Measurements from ENCODE around the gene SLC17A3.
A peak's percentile ranks its signal among the peaks of the same experiment; 100 is the strongest.

The SLC17A3 gene

GRCh38 chr6:25889877-25890853 lies 16.1 kb upstream of the SLC17A3 start:
- DNase-seq: peak in 1 of 2 donors; percentile 35

DNA sequence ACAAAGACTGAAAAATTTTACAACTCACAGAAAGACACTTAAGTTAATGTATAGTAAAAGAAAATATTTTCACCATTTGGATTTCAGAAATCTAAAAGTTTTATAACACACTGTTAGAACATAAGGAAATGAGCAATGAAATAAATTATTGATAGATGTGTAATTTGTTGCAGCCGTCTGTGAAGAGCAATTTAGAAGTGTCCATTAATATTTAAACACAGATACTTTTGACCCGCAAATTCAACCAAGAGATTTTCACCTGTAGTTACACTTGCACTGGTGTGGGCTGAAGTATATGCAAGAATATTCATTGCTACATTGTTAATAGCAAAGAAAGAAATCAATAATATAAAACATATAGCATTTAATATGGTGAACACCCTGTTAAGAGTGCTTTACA lies 14.6 kb upstream of the SLC17A3 start:
- no peak for DNase-seq

GRCh38 chr6:25886066-25886465 lies 12.0 kb upstream of the SLC17A3 start:
- DNase-seq: no peak

GRCh38 chr6:25883991-25884390 lies 9.9 kb upstream of the SLC17A3 start:
- DNase-seq: no peak

GRCh38 chr6:25883536-25883935 lies 9.5 kb upstream of the SLC17A3 start:
- DNase-seq: no peak

DNA sequence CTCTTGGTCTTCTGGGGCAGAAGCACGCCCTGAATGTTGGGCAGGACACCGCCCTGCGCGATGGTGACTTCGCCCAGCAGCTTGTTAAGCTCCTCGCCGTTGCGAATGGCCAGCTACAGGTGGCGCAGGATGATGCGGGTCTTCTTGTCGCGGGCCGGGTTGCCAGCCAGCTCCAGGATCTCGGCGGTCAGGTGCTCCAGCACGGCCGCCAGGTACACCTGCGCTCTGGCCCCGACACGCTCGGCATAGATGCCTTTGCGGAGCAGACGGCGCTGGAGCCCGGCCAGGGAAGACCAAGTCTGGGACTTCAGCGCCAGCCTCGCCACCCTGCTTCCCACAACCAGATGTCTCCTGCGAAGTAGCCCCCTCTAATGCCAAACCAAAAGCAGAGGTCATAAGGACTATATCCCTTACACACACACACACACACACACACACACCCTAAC lies 8.0 kb upstream of the SLC17A3 start:
- peak; percentile 30 to 71 for DNase-seq

- DNase-seq: no peak
Observed at GRCh38 chr6:25880601-25881000, 6.6 kb upstream of the SLC17A3 start.

DNA sequence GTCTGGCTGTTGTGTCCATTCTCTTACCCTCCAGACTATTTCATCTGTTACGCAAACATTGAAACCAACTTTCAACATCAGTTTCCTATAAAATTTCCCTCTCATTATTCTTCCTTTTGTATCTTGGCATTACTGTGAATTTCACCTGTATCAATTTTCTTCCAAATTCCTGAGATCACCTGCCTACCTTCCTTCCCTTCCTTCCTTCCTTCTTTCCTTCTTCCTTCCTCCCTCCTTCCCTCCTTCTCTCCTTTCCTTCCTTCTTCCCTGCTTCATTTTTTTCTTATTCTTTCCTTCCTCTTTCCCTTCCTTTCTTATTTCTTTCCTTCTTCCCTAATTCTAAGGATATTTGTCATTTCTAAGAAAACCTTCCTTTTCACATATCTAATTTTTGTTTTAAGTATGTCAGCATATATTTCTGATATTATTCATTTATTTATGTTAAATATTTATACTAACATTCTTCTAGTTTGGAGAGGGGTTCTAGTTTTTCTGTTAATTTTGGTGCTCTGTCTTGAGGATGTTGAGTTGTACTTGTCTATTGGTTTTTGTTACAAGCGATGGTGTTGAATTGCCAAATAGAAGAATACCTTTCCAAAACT lies 4.8 kb upstream of the SLC17A3 start:
- DNase-seq: no peak

DNA sequence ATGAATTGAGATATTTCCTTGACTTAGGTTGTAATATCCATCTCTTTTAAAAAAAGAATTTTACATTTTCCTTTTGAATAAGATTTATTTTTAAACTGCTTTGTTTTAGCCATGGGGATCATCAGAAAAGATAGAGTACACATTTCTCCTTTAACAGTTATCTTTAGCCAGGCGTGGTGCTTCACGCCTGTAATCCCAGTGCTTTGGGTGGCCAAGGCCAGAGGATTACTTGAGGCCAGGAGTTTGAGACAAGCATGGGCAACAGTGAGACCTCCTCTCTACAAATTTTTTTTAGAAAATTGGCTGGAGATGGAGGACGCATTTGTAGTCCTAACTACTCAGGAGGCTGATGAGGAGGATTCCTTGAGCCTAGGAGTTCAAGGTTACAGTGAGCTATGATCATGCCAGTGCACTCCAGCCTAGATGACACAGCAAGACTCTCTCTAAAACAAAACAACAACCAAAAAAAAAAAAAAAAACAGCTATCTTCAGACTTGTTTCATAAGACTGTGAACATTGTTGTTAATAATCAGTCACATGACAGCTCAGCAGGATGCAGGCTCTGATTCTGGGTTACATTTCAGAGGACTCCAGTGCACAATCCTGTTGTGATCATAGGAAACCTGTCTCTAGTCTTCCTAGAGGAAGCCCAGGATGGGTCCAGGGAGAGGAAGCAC lies 2.0 kb upstream of the SLC17A3 start:
- DNase-seq: no peak

GRCh38 chr6:25875563-25875905 lies 1.5 kb upstream of the SLC17A3 start:
- no peak for DNase-seq

- DNase-seq: peak in 1 of 2 donors; percentile 51
Observed at GRCh38 chr6:25874822-25875562, 949 bp upstream of the SLC17A3 start.

GRCh38 chr6:25872814-25873213 lies 1.2 kb downstream of the SLC17A3 start:
- DNase-seq: peak in 1 of 2 donors; percentile 65

GRCh38 chr6:25869840-25870239 lies 4.2 kb downstream of the SLC17A3 start:
- DNase-seq: no peak

DNA sequence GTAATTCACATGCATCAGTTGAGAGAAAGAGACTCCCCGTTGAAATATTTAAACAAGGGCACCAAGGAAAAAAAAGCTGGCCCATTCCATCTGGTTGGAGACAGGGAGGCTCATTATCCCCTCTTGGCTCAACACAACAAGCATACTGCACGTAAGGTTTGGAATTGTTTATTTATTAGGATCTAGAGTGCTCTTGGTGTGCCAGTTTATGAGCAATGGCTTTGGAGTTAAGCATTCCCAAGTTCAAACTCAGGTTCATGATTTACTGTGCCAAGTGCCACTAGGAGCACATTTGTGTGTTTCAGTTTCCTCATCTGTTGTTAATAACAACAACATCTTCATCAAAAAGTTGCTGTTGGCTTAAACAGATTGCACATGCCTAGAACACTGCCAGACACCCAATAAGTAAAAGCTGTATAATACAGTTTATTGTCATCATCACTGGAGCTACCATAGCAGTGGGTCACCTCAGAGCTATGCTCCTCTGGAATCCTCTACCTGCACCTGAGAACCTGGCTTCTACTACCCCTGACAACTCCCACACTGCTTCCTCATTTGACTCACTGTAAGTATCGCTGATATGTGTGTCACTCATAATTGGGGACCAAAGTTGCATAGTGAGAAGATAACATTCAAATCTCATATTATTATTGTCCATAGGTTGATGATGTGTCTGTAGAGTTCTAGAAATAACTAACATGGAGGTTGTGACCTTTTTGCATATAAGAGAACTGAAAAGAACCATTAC lies 5.4 kb downstream of the SLC17A3 start:
- no peak for DNase-seq

GRCh38 chr6:25866011-25866410 lies 8.0 kb downstream of the SLC17A3 start:
- peak; percentile 5 to 65 for DNase-seq

GRCh38 chr6:25863360-25863759 lies 10.7 kb downstream of the SLC17A3 start:
- DNase-seq: no peak

DNA sequence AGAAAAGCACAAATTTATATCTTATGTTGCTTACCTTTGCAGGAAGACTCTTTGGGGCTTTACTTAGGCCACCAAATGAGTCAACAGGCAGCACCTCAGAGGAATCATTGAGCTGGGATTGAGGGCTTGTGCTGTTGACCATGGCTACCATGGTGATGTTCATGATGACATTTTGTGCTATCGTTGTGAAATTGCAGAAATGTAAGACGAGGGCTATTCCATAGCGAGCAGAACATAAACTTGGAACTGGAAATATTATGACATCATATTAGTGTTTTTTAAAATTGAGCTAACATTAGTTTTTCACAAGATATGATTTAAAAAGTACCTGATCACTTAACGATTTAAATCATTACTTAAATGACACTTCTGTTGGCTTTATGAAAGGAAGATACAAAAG lies 11.8 kb downstream of the SLC17A3 start:
- DNase-seq: no peak

DNA sequence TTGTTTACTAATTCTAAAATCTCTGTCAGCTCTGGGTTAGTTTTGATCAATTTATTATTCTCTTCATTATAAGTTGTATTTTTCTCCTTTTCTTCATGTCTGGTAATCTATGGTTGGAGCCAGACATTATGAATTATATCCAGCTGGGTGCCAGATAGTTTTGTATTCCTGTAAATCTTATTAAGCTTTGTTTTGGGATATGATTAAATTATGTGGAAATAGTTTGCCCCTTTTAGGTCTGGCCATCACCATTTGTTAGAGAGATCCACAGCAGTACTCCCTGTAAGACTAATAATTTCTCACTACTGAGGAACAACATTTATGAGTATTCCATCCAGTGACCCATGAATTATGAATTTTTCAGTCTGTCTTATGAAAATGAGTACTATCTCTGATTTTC lies 21.3 kb downstream of the SLC17A3 start:
- DNase-seq: no peak

- DNase-seq: no peak
Observed at GRCh38 chr6:25851961-25852360, 22.1 kb downstream of the SLC17A3 start.

- no peak for DNase-seq
Observed at GRCh38 chr6:25844518-25844917, 29.5 kb downstream of the SLC17A3 start.

GRCh38 chr6:25842526-25842925 lies 31.5 kb downstream of the SLC17A3 start:
- DNase-seq: no peak

All from CD4-positive, alpha-beta T cell treated with Interferon alpha-2 for 1 hour (primary cell).